Neural progenitor cell (in vitro differentiated cells): Measurements from ENCODE around the gene BPIFB2.

ENCODE experiments used
- EZH2 ChIP-seq: fragments of 200-600 bp; sonication (generic); IDR thresholded peaks from 2 replicates; pipeline ENCODE4 v1.6.1; 2017; ENCODE audit warnings: antibody characterized with exemption, mild to moderate bottlenecking, moderate library complexity
- TF ChIP-seq, protein P1 (sequence below): fragments of 200-600 bp; sonication (generic); IDR thresholded peaks from 2 replicates; pipeline ENCODE4 v1.5.1; 2017; ENCODE audit warnings: antibody characterized with exemption, mild to moderate bottlenecking

DNA sequence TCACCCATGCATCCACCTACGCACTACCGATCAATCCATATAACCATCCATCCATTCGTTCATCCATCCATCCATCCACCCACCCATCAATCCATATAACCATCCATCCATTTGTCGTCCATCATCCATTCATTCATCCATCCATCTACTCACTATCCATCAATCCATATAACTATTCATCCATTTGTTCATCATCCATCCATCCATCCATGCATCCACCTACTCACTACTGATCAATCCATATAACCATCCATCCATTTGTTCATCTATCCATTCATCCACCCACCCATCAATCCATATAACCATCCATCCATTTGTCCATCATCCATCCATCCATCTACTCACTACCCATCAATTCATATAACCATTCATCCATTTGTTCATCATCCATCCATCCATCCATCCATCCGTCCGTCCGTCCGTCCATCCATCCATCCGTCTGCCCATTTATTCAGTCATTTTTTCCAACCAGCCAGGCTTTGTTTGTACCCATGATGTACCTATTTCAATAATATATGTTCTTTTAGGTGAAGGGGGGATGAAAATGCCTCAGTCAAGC, 17.9 kb downstream of the BPIFB2 start:
- no peak for TF ChIP-seq EZH2
- TF ChIP-seq, protein P1, sequence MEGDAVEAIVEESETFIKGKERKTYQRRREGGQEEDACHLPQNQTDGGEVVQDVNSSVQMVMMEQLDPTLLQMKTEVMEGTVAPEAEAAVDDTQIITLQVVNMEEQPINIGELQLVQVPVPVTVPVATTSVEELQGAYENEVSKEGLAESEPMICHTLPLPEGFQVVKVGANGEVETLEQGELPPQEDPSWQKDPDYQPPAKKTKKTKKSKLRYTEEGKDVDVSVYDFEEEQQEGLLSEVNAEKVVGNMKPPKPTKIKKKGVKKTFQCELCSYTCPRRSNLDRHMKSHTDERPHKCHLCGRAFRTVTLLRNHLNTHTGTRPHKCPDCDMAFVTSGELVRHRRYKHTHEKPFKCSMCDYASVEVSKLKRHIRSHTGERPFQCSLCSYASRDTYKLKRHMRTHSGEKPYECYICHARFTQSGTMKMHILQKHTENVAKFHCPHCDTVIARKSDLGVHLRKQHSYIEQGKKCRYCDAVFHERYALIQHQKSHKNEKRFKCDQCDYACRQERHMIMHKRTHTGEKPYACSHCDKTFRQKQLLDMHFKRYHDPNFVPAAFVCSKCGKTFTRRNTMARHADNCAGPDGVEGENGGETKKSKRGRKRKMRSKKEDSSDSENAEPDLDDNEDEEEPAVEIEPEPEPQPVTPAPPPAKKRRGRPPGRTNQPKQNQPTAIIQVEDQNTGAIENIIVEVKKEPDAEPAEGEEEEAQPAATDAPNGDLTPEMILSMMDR: no peak
